Inflammatory macrophage (primary cell): Measurements from ENCODE around the gene SMTNL2.
"Not testable (repeated sequence)": the region's sequence is repeated elsewhere in the genome, so short reads cannot be mapped to it uniquely, and the experiment has no call there.

Experiments used
- DNase-seq, 2 donors: peaks; one replicate each; pipeline ENCODE4 v3.0.0-alpha.2; 2020 to 2022

The SMTNL2 gene

GRCh38 chr17:4586043-4586442 lies 1.7 kb downstream of the SMTNL2 start:
- DNase-seq = no peak

GRCh38 chr17:4587195-4587594 lies 2.9 kb downstream of the SMTNL2 start:
- DNase-seq = no peak

- no peak for DNase-seq
Observed at GRCh38 chr17:4587803-4588202, 3.5 kb downstream of the SMTNL2 start.

- DNase-seq = no peak
Observed at GRCh38 chr17:4588391-4588790, 4.1 kb downstream of the SMTNL2 start.

GRCh38 chr17:4588898-4589625 lies 4.7 kb downstream of the SMTNL2 start:
- no peak for DNase-seq

GRCh38 chr17:4590042-4590441 lies 5.7 kb downstream of the SMTNL2 start:
- not testable (repeated sequence) for DNase-seq

- no peak for DNase-seq
Observed at GRCh38 chr17:4590981-4591453, 6.7 kb downstream of the SMTNL2 start.

GRCh38 chr17:4591529-4591928 lies 7.2 kb downstream of the SMTNL2 start:
- DNase-seq = peak; percentile 82 to 92

GRCh38 chr17:4592240-4593005 lies 8.1 kb downstream of the SMTNL2 start:
- no peak for DNase-seq

GRCh38 chr17:4593021-4593421 lies 8.7 kb downstream of the SMTNL2 start:
- no peak for DNase-seq

- no peak for DNase-seq
Observed at GRCh38 chr17:4594406-4594805, 10.1 kb downstream of the SMTNL2 start.

GRCh38 chr17:4594931-4595684 lies 10.8 kb downstream of the SMTNL2 start:
- DNase-seq = peak; percentile 31 to 49

- DNase-seq = not testable (repeated sequence)
Observed at GRCh38 chr17:4595685-4596342, 11.5 kb downstream of the SMTNL2 start.

GRCh38 chr17:4596636-4597380 lies 12.5 kb downstream of the SMTNL2 start:
- no peak for DNase-seq

- DNase-seq = no peak
Observed at GRCh38 chr17:4597975-4598374, 13.6 kb downstream of the SMTNL2 start.

GRCh38 chr17:4598776-4599504 lies 14.6 kb downstream of the SMTNL2 start:
- DNase-seq = no peak

- no peak for DNase-seq
Observed at GRCh38 chr17:4599505-4600281, 15.4 kb downstream of the SMTNL2 start.

- DNase-seq = no peak
Observed at GRCh38 chr17:4600563-4600962, 16.2 kb downstream of the SMTNL2 start.

- DNase-seq = no peak
Observed at GRCh38 chr17:4601326-4601725, 17.0 kb downstream of the SMTNL2 start.

GRCh38 chr17:4602041-4602440 lies 17.7 kb downstream of the SMTNL2 start:
- no peak for DNase-seq
